ENCODE data around the gene NUP54. TPM values are rescaled to one million over a fixed set of nuclear protein-coding genes. Genes with fewer than 3 reads are reported as not detected.

NUP54 gene
- total RNA-seq, 1 donor from 2014 or later = 51.9 TPM

DNA sequence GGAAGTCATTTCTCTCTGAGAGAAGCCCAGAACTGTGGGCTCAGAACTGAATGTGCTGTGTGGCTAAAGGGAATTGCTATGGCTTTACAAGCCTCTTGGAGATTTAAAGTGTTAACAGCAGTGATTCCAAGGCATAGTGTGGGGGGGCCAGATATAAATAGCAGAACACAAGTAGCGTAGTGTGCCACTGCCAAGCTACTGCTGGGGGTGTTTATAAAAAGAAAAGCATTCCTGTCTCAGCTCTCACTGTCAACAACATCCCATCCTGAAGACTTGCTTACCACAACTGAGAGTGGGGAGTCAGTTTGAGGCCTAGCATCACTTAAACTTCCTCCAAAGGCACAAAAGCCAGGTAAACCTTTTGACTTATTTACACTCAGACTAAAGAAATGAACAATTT is 73.7 kb downstream of the NUP54 start, which contains the start of gene ART3:
TSS of gene ART3 (plus strand) at position 242 of the 400 bp plus-strand sequence. CDS start 1,181 bp downstream, outside the sequence.
- no peak for DNase-seq (ENCODE audit: low read depth in 2 of 2)

- no peak for DNase-seq (ENCODE audit: low read depth in 2 of 2)
Measured at GRCh38 chr4:76072760-76073159, 75.4 kb downstream of the NUP54 start.

DNA sequence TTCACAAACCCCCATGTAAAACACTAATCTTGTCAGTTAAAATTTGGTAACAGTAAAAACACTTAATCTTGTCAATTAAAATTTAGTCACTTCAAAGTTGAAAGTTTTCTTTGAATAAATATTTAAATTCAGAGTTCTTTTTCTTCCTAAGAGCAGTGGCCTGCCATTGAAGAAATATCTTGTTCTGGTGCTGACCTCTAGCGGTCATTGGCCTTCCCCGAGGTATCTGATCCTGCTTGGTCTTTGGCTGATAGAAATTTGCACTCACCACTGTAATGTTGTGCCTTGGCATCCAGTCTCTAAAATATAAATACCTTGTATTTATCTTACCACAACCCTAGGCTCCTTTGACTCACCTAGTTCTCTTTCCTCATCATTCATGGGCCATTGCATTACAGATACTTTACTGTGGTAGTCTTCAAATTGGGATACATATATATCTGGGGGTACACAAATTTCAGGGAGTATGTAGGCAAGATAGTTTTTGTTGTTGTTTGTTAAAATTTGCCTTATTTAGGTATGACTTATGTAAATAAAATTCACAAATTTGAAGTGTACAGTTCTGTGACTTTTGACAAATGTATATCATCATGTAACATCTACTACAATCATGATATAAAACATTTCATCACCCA is 80.4 kb downstream of the NUP54 start:
- peak; percentile 62 to 78 for DNase-seq (ENCODE audit: low read depth in 2 of 2)

DNA sequence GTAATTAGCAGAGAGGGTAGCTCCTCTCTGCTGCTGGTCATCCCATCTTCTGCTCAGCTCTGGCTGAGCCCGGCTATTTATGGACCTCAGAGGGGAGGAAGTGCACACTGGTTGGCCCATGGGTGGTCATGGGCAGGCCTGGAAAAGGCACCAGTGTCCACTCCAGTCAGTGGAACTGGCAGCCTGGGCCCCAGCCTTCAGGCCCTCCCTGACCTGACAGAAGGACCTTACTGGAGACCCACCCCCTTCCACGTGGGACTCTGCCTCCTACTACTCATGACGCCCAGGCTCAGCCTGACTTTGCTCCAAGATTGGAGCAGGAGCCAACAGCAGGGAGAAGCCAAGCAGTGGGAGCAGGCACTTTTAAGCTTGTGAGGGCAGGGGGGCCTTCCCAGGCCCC is 81.7 kb downstream of the NUP54 start:
- no peak for DNase-seq (ENCODE audit: low read depth in 2 of 2)

Other genes starting within 250 kb of the NUP54 start
- gene PPEF2, start 245.9 kb downstream of the NUP54 start, total RNA-seq = under 0.01 TPM in 1 of 2 replicates, not detected in the other
- 21.1 and 26.3 TPM in 2 replicates for gene NAAA, start 207.4 kb downstream of the NUP54 start, total RNA-seq
- gene SDAD1, start 157.5 kb downstream of the NUP54 start, total RNA-seq = 16.8 and 23.5 TPM in 2 replicates
- not detected in 2 replicates for gene CXCL9, start 140.9 kb downstream of the NUP54 start, total RNA-seq
- gene CXCL10, start 124.9 kb downstream of the NUP54 start, total RNA-seq = 0.13 and 0.25 TPM in 2 replicates
- gene CXCL11, start 112.3 kb downstream of the NUP54 start, total RNA-seq = 0.26 and 0.51 TPM in 2 replicates
- not detected in 2 replicates for gene ART3, start 73.7 kb downstream of the NUP54 start, total RNA-seq
- gene SCARB2, start 65.4 kb upstream of the NUP54 start, total RNA-seq = 156 and 183 TPM in 2 replicates
- gene FAM47E, start 103.3 kb upstream of the NUP54 start, total RNA-seq = 0.13 and 0.26 TPM in 2 replicates
- gene STBD1, start 158.3 kb upstream of the NUP54 start, total RNA-seq = 0.89 and 1.9 TPM in 2 replicates